HepG2 (cell line): ENCODE results near the gene C2orf15. TPM values are rescaled to one million over a fixed set of nuclear protein-coding genes. Genes with fewer than 3 reads are reported as not detected.

Source experiments
- DR1 ChIP-seq: sonication (generic); formaldehyde crosslinking; IDR thresholded peaks from 2 replicates; pipeline ENCODE4 v1.8.0; 2021; ENCODE audit warnings: mild to moderate bottlenecking, missing genetic modification reagents, inconsistent platforms
- MTA3 ChIP-seq: sonication (generic); formaldehyde crosslinking; IDR thresholded peaks from 2 replicates; pipeline ENCODE4 v1.4.0; 2020; ENCODE audit warnings: missing genetic modification reagents
- NCOA2 ChIP-seq: sonication (generic); formaldehyde crosslinking; IDR thresholded peaks from 2 replicates; pipeline ENCODE4 v1.8.0; 2022; ENCODE audit warnings: inconsistent platforms
- NFIB ChIP-seq: sonication (generic); formaldehyde crosslinking; IDR thresholded peaks from 2 replicates; pipeline ENCODE4 v1.9.0; 2021; ENCODE audit warnings: missing genetic modification reagents, mild to moderate bottlenecking, borderline replicate concordance
- NFRKB ChIP-seq: fragments of 450-650 bp; IDR thresholded peaks from 2 replicates; pipeline ENCODE4 v1.6.1; 2017
- PCBP1 ChIP-seq: fragments of 200-400 bp; formaldehyde crosslinking; IDR thresholded peaks from 2 replicates; pipeline ENCODE4 v1.6.1; 2017; ENCODE audit warnings: mild to moderate bottlenecking, low read depth, low read length, borderline replicate concordance
- SNAPC2 ChIP-seq: sonication (generic); formaldehyde crosslinking; IDR thresholded peaks from 2 replicates; pipeline ENCODE4 v1.8.1; 2022; ENCODE audit warnings: mild to moderate bottlenecking, missing genetic modification reagents
- TEAD3 ChIP-seq: optimal IDR thresholded peaks from 2 replicates; pipeline ENCODE3; 2016; ENCODE audit warnings: borderline replicate concordance
- ZNF121 ChIP-seq: sonication (generic); formaldehyde crosslinking; IDR thresholded peaks from 2 replicates; pipeline ENCODE4 v1.5.0; 2020; ENCODE audit warnings: mild to moderate bottlenecking, missing genetic modification reagents
- ZNF333 ChIP-seq: sonication (generic); formaldehyde crosslinking; IDR thresholded peaks from 2 replicates; pipeline ENCODE4 v1.4.0; 2020; ENCODE audit warnings: mild to moderate bottlenecking, missing genetic modification reagents, borderline replicate concordance
- ZNF496 ChIP-seq: sonication (generic); formaldehyde crosslinking; IDR thresholded peaks from 2 replicates; pipeline ENCODE4 v1.8.1; 2023; ENCODE audit warnings: mild to moderate bottlenecking, moderate library complexity, missing genetic modification reagents; ENCODE audit not compliant: insufficient replicate concordance
- ZNF552 ChIP-seq: sonication (generic); formaldehyde crosslinking; IDR thresholded peaks from 2 replicates; pipeline ENCODE4 v1.9.0; 2022; ENCODE audit warnings: missing genetic modification reagents, mild to moderate bottlenecking, borderline replicate concordance
- ZNF749 ChIP-seq: sonication (generic); formaldehyde crosslinking; IDR thresholded peaks from 2 replicates; pipeline ENCODE4 v1.8.0; 2022; ENCODE audit warnings: mild to moderate bottlenecking, missing genetic modification reagents, moderate library complexity, borderline replicate concordance
- ZSCAN25 ChIP-seq: sonication (generic); formaldehyde crosslinking; IDR thresholded peaks from 2 replicates; pipeline ENCODE4 v1.8.0; 2022; ENCODE audit warnings: mild to moderate bottlenecking, missing genetic modification reagents
- polyA plus RNA-seq, 8 experiments: library from polyadenylated mRNA; depleted of rRNA in 3 of 8; stranded (reverse) in 7 of 8; unstranded in 1 of 8; fragments of >200 nt; fragmentation: Illumina TruSeq in 4 of 8; extraction: Trizol in 4 of 8; gene quantifications; 2 replicates each; pipeline versions ENCODE4 v1.2.1 to v1.2.3, GENCODE V29; 2011 to 2016; ENCODE audit warnings: low read depth in 4 of 8, missing spikeins in 1 of 8, mixed read lengths in 1 of 8; ENCODE audit not compliant: insufficient read depth in 1 of 8
- total RNA-seq, 5 experiments: library from RNA; depleted of rRNA; stranded (reverse); fragments of >200 nt; fragmentation: Illumina TruSeq; extraction: Trizol; gene quantifications; 2 replicates each; pipeline ENCODE4 v1.2.3, GENCODE V29; 2016; ENCODE audit warnings: low read depth in 1 of 5
- TF ChIP-seq, protein P1 (sequence below): sonication (generic); formaldehyde crosslinking; IDR thresholded peaks from 2 replicates; pipeline ENCODE4; 2020; ENCODE audit warnings: missing genetic modification reagents, mild to moderate bottlenecking, borderline replicate concordance
- TF ChIP-seq, protein P2 (sequence below): sonication (generic); formaldehyde crosslinking; IDR thresholded peaks from 2 replicates; pipeline ENCODE4 v1.4.0; 2020; ENCODE audit warnings: missing genetic modification reagents
- TF ChIP-seq, protein P3 (sequence below): IDR thresholded peaks from 2 replicates; pipeline ENCODE4 v1.6.1; 2016; ENCODE audit warnings: control low read depth
- TF ChIP-seq, protein P4 (sequence below): IDR thresholded peaks from 2 replicates; pipeline ENCODE4 v1.6.1; 2016; ENCODE audit warnings: low read depth

The C2orf15 gene
- total and polyA plus RNA-seq, 2 of the 13 experiments (the other 11 are each of a cell fraction or from before 2014, with no cell fraction given), result 5.5 to 8.3 TPM

DNA sequence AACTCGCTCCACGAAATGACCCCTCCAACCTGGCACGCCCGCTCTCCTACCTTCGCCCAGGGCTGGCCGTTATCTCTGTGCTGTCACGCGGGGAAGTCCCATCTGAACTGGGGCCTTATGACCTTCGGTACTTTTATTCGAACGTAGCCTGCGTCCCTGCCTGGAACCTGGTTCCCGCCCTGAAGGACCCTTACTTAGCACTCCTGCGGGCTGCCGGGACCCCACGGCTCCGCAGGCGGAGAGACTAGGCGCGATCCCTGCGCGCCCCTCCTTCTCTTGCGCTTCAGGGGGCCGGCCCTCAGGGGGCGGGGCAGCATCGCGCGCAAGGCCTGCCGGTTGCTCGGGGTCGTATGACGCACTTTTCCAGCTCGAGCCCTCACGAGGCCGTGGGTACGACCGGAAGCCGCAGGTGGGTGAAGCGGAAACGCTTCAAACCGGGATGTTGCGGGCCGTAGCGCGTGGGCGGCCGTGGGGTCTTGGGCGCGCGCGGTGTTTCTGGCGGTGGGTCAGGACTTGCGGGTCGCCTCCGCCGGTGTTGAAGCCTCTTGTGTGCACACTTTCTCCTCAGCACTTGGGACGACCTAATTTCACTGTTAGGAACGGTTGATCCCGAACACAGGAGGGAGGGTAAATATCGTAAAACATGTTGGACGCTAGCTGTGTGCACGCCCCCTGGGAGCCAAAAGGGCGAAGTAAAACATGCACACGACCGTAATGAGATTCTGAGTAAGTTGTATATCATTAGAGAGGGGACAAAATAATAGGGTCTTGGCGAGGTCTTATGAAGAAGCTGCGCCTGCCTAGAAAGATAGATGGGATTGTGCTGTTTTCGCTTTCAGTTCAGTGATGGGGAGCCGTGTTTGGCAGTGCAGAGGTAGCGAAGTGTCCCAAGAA is 13.4 kb downstream of the C2orf15 start, which contains the start of the genes LIPT1 and TSGA10 (continued):
- TF ChIP-seq ZNF552 (peak; percentile 92), MTA3 (CRISPR knock-in tag) (no peak), TEAD3 (peak; percentile 84), SNAPC2 (CRISPR knock-in tag) (peak; percentile 98), ZNF333 (CRISPR knock-in tag) (no peak; the same call in 1 of the 2 replicates), ZSCAN25 (CRISPR knock-in tag) (peak; percentile 76), ZNF749 (peak; percentile 96), DR1 (CRISPR knock-in tag) (peak; percentile 95), ZNF121 (CRISPR knock-in tag) (peak; percentile 28; the same call in 1 of the 2 replicates), NFRKB (no peak), NFIB (CRISPR knock-in tag) (no peak), NCOA2 (CRISPR knock-in tag) (peak; percentile 78), ZNF496 (CRISPR knock-in tag) (no peak), PCBP1 (no peak)
- TF ChIP-seq, protein P1, sequence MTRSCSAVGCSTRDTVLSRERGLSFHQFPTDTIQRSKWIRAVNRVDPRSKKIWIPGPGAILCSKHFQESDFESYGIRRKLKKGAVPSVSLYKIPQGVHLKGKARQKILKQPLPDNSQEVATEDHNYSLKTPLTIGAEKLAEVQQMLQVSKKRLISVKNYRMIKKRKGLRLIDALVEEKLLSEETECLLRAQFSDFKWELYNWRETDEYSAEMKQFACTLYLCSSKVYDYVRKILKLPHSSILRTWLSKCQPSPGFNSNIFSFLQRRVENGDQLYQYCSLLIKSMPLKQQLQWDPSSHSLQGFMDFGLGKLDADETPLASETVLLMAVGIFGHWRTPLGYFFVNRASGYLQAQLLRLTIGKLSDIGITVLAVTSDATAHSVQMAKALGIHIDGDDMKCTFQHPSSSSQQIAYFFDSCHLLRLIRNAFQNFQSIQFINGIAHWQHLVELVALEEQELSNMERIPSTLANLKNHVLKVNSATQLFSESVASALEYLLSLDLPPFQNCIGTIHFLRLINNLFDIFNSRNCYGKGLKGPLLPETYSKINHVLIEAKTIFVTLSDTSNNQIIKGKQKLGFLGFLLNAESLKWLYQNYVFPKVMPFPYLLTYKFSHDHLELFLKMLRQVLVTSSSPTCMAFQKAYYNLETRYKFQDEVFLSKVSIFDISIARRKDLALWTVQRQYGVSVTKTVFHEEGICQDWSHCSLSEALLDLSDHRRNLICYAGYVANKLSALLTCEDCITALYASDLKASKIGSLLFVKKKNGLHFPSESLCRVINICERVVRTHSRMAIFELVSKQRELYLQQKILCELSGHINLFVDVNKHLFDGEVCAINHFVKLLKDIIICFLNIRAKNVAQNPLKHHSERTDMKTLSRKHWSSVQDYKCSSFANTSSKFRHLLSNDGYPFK (CRISPR knock-in tag), result peak; percentile 89
- TF ChIP-seq, protein P2, sequence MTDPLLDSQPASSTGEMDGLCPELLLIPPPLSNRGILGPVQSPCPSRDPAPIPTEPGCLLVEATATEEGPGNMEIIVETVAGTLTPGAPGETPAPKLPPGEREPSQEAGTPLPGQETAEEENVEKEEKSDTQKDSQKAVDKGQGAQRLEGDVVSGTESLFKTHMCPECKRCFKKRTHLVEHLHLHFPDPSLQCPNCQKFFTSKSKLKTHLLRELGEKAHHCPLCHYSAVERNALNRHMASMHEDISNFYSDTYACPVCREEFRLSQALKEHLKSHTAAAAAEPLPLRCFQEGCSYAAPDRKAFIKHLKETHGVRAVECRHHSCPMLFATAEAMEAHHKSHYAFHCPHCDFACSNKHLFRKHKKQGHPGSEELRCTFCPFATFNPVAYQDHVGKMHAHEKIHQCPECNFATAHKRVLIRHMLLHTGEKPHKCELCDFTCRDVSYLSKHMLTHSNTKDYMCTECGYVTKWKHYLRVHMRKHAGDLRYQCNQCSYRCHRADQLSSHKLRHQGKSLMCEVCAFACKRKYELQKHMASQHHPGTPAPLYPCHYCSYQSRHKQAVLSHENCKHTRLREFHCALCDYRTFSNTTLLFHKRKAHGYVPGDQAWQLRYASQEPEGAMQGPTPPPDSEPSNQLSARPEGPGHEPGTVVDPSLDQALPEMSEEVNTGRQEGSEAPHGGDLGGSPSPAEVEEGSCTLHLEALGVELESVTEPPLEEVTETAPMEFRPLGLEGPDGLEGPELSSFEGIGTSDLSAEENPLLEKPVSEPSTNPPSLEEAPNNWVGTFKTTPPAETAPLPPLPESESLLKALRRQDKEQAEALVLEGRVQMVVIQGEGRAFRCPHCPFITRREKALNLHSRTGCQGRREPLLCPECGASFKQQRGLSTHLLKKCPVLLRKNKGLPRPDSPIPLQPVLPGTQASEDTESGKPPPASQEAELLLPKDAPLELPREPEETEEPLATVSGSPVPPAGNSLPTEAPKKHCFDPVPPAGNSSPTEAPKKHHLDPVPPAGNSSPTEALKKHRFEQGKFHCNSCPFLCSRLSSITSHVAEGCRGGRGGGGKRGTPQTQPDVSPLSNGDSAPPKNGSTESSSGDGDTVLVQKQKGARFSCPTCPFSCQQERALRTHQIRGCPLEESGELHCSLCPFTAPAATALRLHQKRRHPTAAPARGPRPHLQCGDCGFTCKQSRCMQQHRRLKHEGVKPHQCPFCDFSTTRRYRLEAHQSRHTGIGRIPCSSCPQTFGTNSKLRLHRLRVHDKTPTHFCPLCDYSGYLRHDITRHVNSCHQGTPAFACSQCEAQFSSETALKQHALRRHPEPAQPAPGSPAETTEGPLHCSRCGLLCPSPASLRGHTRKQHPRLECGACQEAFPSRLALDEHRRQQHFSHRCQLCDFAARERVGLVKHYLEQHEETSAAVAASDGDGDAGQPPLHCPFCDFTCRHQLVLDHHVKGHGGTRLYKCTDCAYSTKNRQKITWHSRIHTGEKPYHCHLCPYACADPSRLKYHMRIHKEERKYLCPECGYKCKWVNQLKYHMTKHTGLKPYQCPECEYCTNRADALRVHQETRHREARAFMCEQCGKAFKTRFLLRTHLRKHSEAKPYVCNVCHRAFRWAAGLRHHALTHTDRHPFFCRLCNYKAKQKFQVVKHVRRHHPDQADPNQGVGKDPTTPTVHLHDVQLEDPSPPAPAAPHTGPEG (CRISPR knock-in tag), result peak; percentile 83; the same call in 1 of the 2 replicates
- TF ChIP-seq, protein P3, sequence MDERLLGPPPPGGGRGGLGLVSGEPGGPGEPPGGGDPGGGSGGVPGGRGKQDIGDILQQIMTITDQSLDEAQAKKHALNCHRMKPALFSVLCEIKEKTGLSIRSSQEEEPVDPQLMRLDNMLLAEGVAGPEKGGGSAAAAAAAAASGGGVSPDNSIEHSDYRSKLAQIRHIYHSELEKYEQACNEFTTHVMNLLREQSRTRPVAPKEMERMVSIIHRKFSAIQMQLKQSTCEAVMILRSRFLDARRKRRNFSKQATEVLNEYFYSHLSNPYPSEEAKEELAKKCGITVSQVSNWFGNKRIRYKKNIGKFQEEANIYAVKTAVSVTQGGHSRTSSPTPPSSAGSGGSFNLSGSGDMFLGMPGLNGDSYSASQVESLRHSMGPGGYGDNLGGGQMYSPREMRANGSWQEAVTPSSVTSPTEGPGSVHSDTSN (CRISPR knock-in tag), result no peak
- TF ChIP-seq, protein P4, sequence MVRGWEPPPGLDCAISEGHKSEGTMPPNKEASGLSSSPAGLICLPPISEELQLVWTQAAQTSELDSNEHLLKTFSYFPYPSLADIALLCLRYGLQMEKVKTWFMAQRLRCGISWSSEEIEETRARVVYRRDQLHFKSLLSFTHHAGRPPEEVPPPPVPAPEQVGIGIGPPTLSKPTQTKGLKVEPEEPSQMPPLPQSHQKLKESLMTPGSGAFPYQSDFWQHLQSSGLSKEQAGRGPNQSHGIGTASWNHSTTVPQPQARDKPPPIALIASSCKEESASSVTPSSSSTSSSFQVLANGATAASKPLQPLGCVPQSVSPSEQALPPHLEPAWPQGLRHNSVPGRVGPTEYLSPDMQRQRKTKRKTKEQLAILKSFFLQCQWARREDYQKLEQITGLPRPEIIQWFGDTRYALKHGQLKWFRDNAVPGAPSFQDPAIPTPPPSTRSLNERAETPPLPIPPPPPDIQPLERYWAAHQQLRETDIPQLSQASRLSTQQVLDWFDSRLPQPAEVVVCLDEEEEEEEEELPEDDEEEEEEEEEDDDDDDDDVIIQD (CRISPR knock-in tag), result peak; percentile 97
